Astrocyte (in vitro differentiated cells and primary cell): Measurements from ENCODE around the gene CFAP57.

ENCODE experiments used
- CTCF ChIP-seq: IDR thresholded peaks from 2 replicates; pipeline ENCODE4 v1.5.1; 2011; ENCODE audit warnings: low read depth, mild to moderate bottlenecking, inconsistent platforms, low read length, moderate library complexity; ENCODE audit not compliant: insufficient read depth
- EZH2 ChIP-seq: IDR thresholded peaks from 2 replicates; pipeline ENCODE4 v1.6.1; 2012; ENCODE audit warnings: mild to moderate bottlenecking, low read length, inconsistent platforms; ENCODE audit not compliant: insufficient read depth

- no peak for TF ChIP-seq CTCF
- no peak for TF ChIP-seq EZH2
Observed at GRCh38 chr1:43280692-43281091, 108.6 kb downstream of the CFAP57 start.
